MM.1S (cell line): ENCODE measurements around the gene ADAM10.

Source experiments
- DNase-seq: peaks from one replicate; pipeline ENCODE4 v3.0.0-alpha.2; 2015
- H2AFZ ChIP-seq: fragments of 300-600 bp; sonication (generic); 2 replicates; pipeline ENCODE4 v1.6.0; 2016; ENCODE audit warnings: antibody characterized with exemption, low read length
- H3F3A ChIP-seq: fragments of 300-600 bp; sonication (generic); 2 replicates; pipeline ENCODE4 v1.6.1; 2016; ENCODE audit warnings: mild to moderate bottlenecking, antibody characterized with exemption, low read length, moderate library complexity, mixed read lengths; ENCODE audit not compliant: insufficient read depth
- H3K27ac ChIP-seq: fragments of 300-600 bp; sonication (generic); 2 replicates; pipeline ENCODE4 v1.5.1; 2016; ENCODE audit warnings: mild to moderate bottlenecking, low read length
- H3K27me3 ChIP-seq: fragments of 300-600 bp; sonication (generic); replicated peaks from 2 replicates; pipeline ENCODE4 v1.6.0; 2016; ENCODE audit warnings: low read length; ENCODE audit not compliant: insufficient read depth
- H3K36me3 ChIP-seq: fragments of 300-600 bp; sonication (generic); replicated peaks from 2 replicates; pipeline ENCODE4 v1.6.1; 2016; ENCODE audit warnings: mild to moderate bottlenecking, low read length, mixed read lengths; ENCODE audit not compliant: insufficient read depth
- H3K4me1 ChIP-seq: fragments of 300-600 bp; sonication (generic); 2 replicates; pipeline ENCODE4 v1.6.1; 2016; ENCODE audit warnings: low read length, mixed read lengths
- H3K4me2 ChIP-seq: fragments of 300-600 bp; sonication (generic); 2 replicates; pipeline ENCODE4 v1.6.0; 2016; ENCODE audit warnings: low read depth, low read length
- H3K4me3 ChIP-seq: fragments of 300-600 bp; sonication (generic); 2 replicates; pipeline ENCODE4 v1.5.1; 2016; ENCODE audit warnings: low read length, mixed read lengths
- H3K79me2 ChIP-seq: fragments of 300-600 bp; sonication (generic); 2 replicates; pipeline ENCODE4 v1.6.1; 2016; ENCODE audit warnings: mixed run types, low read length, mixed read lengths
- H3K9ac ChIP-seq: fragments of 300-600 bp; sonication (generic); 2 replicates; pipeline ENCODE4 v1.6.1; 2016; ENCODE audit warnings: low read length, mixed read lengths
- H3K9me2 ChIP-seq: fragments of 300-600 bp; sonication (generic); replicated peaks from 2 replicates; pipeline ENCODE4 v1.6.1; 2016; ENCODE audit warnings: mild to moderate bottlenecking, low read length, mixed read lengths; ENCODE audit not compliant: insufficient read depth
- H3K9me3 ChIP-seq: fragments of 300-600 bp; sonication (generic); replicated peaks from 2 replicates; pipeline ENCODE4 v1.6.1; 2016; ENCODE audit warnings: mild to moderate bottlenecking, low read length, mixed read lengths; ENCODE audit not compliant: insufficient read depth
- H4K20me1 ChIP-seq: fragments of 300-600 bp; sonication (generic); 2 replicates; pipeline ENCODE4 v1.6.1; 2016; ENCODE audit warnings: mild to moderate bottlenecking, low read length, moderate library complexity, mixed read lengths; ENCODE audit not compliant: insufficient read depth
- CTCF ChIP-seq: fragments of 300-600 bp; sonication (generic); IDR thresholded peaks from 2 replicates; pipeline ENCODE4 v1.5.1; 2016; ENCODE audit warnings: antibody characterized with exemption, low read length, mixed read lengths
- EZH2 ChIP-seq: fragments of 300-600 bp; sonication (generic); optimal IDR thresholded peaks from 2 replicates; pipeline ENCODE3; 2017; ENCODE audit warnings: low read depth, mild to moderate bottlenecking, antibody characterized with exemption, low read length, mixed read lengths
- EZH2phosphoT487 ChIP-seq: fragments of 300-600 bp; sonication (generic); IDR thresholded peaks from 2 replicates; pipeline ENCODE4 v1.6.1; 2018; ENCODE audit warnings: antibody characterized with exemption, low read length

ADAM10 gene

GRCh38 chr15:58595516-58596263 lies 153.8 kb downstream of the ADAM10 start:
- H3K36me3 ChIP-seq = no peaks in the 10 kb centered on the region; the same call in 1 of the 2 replicates
- TF ChIP-seq EZH2 (no peak), EZH2phosphoT487 (no peak), CTCF (no peak)
- peaks cover 10% of the 10 kb centered on the region; the same call in 1 of the 2 replicates for H3F3A ChIP-seq
- no peaks in the 10 kb centered on the region for H4K20me1 ChIP-seq
- H3K9me3 ChIP-seq = no peaks in the 10 kb centered on the region
- H3K4me3 ChIP-seq = no peak overlapping the region
- H3K4me2 ChIP-seq = no peak overlapping the region
- H3K27ac ChIP-seq = no peak overlapping the region
- H3K79me2 ChIP-seq = no peaks in the 10 kb centered on the region
- no peak overlapping the region for H2AFZ ChIP-seq
- H3K27me3 ChIP-seq = no peaks in the 10 kb centered on the region
- DNase-seq = no peak
- H3K9me2 ChIP-seq = no peaks in the 10 kb centered on the region
- no peak overlapping the region for H3K9ac ChIP-seq
- peaks cover 25% of the 10 kb centered on the region for H3K4me1 ChIP-seq

- H3K4me3 ChIP-seq = no peak overlapping the region
- H2AFZ ChIP-seq = no peak overlapping the region
- no peaks in the 10 kb centered on the region for H3K79me2 ChIP-seq
- peaks cover 25% of the 10 kb centered on the region for H3K4me1 ChIP-seq
- H3K4me2 ChIP-seq = no peak overlapping the region
- no peaks in the 10 kb centered on the region for H3K27me3 ChIP-seq
- peaks cover 10% of the 10 kb centered on the region; the same call in 1 of the 2 replicates for H3F3A ChIP-seq
- DNase-seq = no peak
- no peaks in the 10 kb centered on the region; the same call in 1 of the 2 replicates for H3K36me3 ChIP-seq
- no peak overlapping the region for H3K9ac ChIP-seq
- no peak overlapping the region for H3K27ac ChIP-seq
- TF ChIP-seq EZH2phosphoT487 (no peak), CTCF (no peak), EZH2 (no peak)
- no peaks in the 10 kb centered on the region for H3K9me3 ChIP-seq
- H4K20me1 ChIP-seq = no peaks in the 10 kb centered on the region
- H3K9me2 ChIP-seq = no peaks in the 10 kb centered on the region
These were observed 154.6 kb downstream of the ADAM10 start for GRCh38 chr15:58594898-58595297.

GRCh38 chr15:58593870-58594269 lies 155.6 kb downstream of the ADAM10 start:
- no peaks in the 10 kb centered on the region for H3K79me2 ChIP-seq
- no peak overlapping the region for H2AFZ ChIP-seq
- H3K9me3 ChIP-seq = no peaks in the 10 kb centered on the region
- TF ChIP-seq EZH2 (no peak), CTCF (no peak), EZH2phosphoT487 (no peak)
- H3F3A ChIP-seq = peaks cover 10% of the 10 kb centered on the region; the same call in 1 of the 2 replicates
- H4K20me1 ChIP-seq = no peaks in the 10 kb centered on the region
- H3K27me3 ChIP-seq = no peaks in the 10 kb centered on the region
- H3K9me2 ChIP-seq = no peaks in the 10 kb centered on the region
- H3K27ac ChIP-seq = peak overlapping the region; percentile 17; the same call in 1 of the 2 replicates
- H3K36me3 ChIP-seq = no peaks in the 10 kb centered on the region; the same call in 1 of the 2 replicates
- peaks cover 25% of the 10 kb centered on the region for H3K4me1 ChIP-seq
- H3K9ac ChIP-seq = no peak overlapping the region
- DNase-seq = peak; percentile 53
- no peak overlapping the region for H3K4me3 ChIP-seq
- peak overlapping the region; percentile 21; the same call in 1 of the 2 replicates for H3K4me2 ChIP-seq
